Fibroblast of lung (primary cell): Measurements from ENCODE around the gene XRCC4. TPM values are rescaled to one million over a fixed set of nuclear protein-coding genes. Genes with fewer than 3 reads are reported as not detected.

Experiments
- DNase-seq, 2 donors: peaks; one replicate each; pipeline versions ENCODE4 v3.0.0 to v3.0.0-alpha.2; 2010; ENCODE audit warnings: low read depth in 2 of 2
- H2AFZ ChIP-seq: 2 replicates; pipeline ENCODE4 v1.5.1; 2012; ENCODE audit warnings: low read length, control low read depth, inconsistent platforms
- H3K27ac ChIP-seq: 2 replicates; pipeline ENCODE4 v1.5.1; 2011; ENCODE audit warnings: low read length, control low read depth; ENCODE audit not compliant: insufficient read depth
- H3K27me3 ChIP-seq: 2 replicates; pipeline ENCODE4 v1.5.1; 2011; ENCODE audit warnings: mild to moderate bottlenecking, low read length; ENCODE audit not compliant: control insufficient read depth, insufficient read depth
- H3K36me3 ChIP-seq: 2 replicates; pipeline ENCODE4 v1.5.1; 2011; ENCODE audit warnings: low read length; ENCODE audit not compliant: control insufficient read depth, insufficient read depth
- H3K4me1 ChIP-seq: 2 replicates; pipeline ENCODE4 v1.5.1; 2011; ENCODE audit warnings: low read length; ENCODE audit not compliant: control insufficient read depth, insufficient read depth; ENCODE audit errors: extremely low read depth
- H3K4me2 ChIP-seq: 2 replicates; pipeline ENCODE4 v1.5.1; 2011; ENCODE audit warnings: low read length, control low read depth; ENCODE audit not compliant: insufficient read depth; ENCODE audit errors: extremely low read depth
- H3K4me3 ChIP-seq, 4 experiments: fragments of 200-600 bp in 1 of 4; sonication (generic) in 1 of 4; replicated peaks in 1 of 4; 2 replicates each; pipeline ENCODE4 v1.5.1; 2011 to 2016; ENCODE audit warnings: low read length in 4 of 4, low read depth in 3 of 4, mild to moderate bottlenecking in 3 of 4, control low read depth in 2 of 4, inconsistent platforms in 1 of 4, mixed read lengths in 1 of 4; ENCODE audit not compliant: insufficient read depth in 1 of 4; ENCODE audit errors: control extremely low read depth in 1 of 4
- H3K79me2 ChIP-seq: 2 replicates; pipeline ENCODE4 v1.5.1; 2012; ENCODE audit warnings: mild to moderate bottlenecking, low read length, inconsistent platforms; ENCODE audit not compliant: control insufficient read depth, insufficient read depth
- H3K9ac ChIP-seq: 2 replicates; pipeline ENCODE4 v1.5.1; 2011; ENCODE audit warnings: mild to moderate bottlenecking, low read length, control low read depth; ENCODE audit not compliant: insufficient read depth
- H3K9me3 ChIP-seq: 2 replicates; pipeline ENCODE4 v1.5.1; 2012; ENCODE audit warnings: low read depth, low read length; ENCODE audit not compliant: control insufficient read depth, insufficient read depth
- H4K20me1 ChIP-seq: 2 replicates; pipeline ENCODE4 v1.5.1; 2011; ENCODE audit warnings: low read length; ENCODE audit not compliant: control insufficient read depth, insufficient read depth; ENCODE audit errors: extremely low read depth
- EZH2 ChIP-seq: IDR thresholded peaks from 2 replicates; pipeline ENCODE4 v1.5.1; 2012; ENCODE audit warnings: low read length, control low read depth, mild to moderate bottlenecking; ENCODE audit errors: missing control alignments
- polyA plus RNA-seq, 2 donors: library from polyadenylated mRNA; depleted of rRNA in 1 of 2; stranded (reverse) in 1 of 2; unstranded in 1 of 2; fragments of >200 nt; gene quantifications; 2 replicates each; pipeline ENCODE4 v1.2.1, GENCODE V29; 2011 to 2012; ENCODE audit warnings: missing spikeins in 1 of 2
- total RNA-seq: library from RNA; depleted of rRNA; stranded (reverse); fragments of >200 nt; gene quantifications from 2 replicates; pipeline ENCODE4 v1.2.1, GENCODE V29; 2014
- TF ChIP-seq, protein P1 (sequence below), 2 donors: IDR thresholded peaks in 1 of 2; conservative IDR thresholded peaks in 1 of 2; 1 replicate in 1 of 2; 2 replicates in 1 of 2; pipeline ENCODE4 v1.5.1; 2011 to 2012; ENCODE audit warnings: low read length in 2 of 2, control low read depth in 1 of 2, inconsistent platforms in 1 of 2, low read depth in 1 of 2, mild to moderate bottlenecking in 1 of 2

XRCC4 gene
- total and polyA plus RNA-seq, 2 donors (not counting 1 experiment from before 2014, with no cell fraction given) = 7.5 to 7.6 TPM

- H2AFZ ChIP-seq = no peak overlapping the region
- TF ChIP-seq EZH2 = no peak
- TF ChIP-seq, protein P1, sequence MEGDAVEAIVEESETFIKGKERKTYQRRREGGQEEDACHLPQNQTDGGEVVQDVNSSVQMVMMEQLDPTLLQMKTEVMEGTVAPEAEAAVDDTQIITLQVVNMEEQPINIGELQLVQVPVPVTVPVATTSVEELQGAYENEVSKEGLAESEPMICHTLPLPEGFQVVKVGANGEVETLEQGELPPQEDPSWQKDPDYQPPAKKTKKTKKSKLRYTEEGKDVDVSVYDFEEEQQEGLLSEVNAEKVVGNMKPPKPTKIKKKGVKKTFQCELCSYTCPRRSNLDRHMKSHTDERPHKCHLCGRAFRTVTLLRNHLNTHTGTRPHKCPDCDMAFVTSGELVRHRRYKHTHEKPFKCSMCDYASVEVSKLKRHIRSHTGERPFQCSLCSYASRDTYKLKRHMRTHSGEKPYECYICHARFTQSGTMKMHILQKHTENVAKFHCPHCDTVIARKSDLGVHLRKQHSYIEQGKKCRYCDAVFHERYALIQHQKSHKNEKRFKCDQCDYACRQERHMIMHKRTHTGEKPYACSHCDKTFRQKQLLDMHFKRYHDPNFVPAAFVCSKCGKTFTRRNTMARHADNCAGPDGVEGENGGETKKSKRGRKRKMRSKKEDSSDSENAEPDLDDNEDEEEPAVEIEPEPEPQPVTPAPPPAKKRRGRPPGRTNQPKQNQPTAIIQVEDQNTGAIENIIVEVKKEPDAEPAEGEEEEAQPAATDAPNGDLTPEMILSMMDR (conservative IDR thresholded peaks at IDR 0.05 in 1 of 2, IDR thresholded peaks at IDR 0.05 in 1 of 2; ENCODE audit: low read depth in 1 of 2, low read length in 2 of 2) = no peak
- peak in 1 of 2 donors; percentile 45 for DNase-seq
Measured at GRCh38 chr5:83049370-83049885, 27.9 kb upstream of the XRCC4 start.

GRCh38 chr5:83050723-83051340 is 26.5 kb upstream of the XRCC4 start:
- H3K79me2 ChIP-seq = no peaks in the 10 kb centered on the region
- H3K4me3 ChIP-seq = no peak overlapping the region
- no peaks in the 10 kb centered on the region for H3K36me3 ChIP-seq
- no peak overlapping the region for H3K4me2 ChIP-seq
- H3K27me3 ChIP-seq = no peaks in the 10 kb centered on the region
- DNase-seq = no peak
- H3K27ac ChIP-seq = no peak overlapping the region
- H3K4me1 ChIP-seq = no peaks in the 10 kb centered on the region
- no peak overlapping the region for H2AFZ ChIP-seq
- H3K9ac ChIP-seq = no peak overlapping the region
- H3K9me3 ChIP-seq = no peaks in the 10 kb centered on the region
- TF ChIP-seq, protein P1 (conservative IDR thresholded peaks at IDR 0.05 in 1 of 2, IDR thresholded peaks at IDR 0.05 in 1 of 2; ENCODE audit: low read depth in 1 of 2, low read length in 2 of 2) = no peak
- no peak for TF ChIP-seq EZH2
- no peaks in the 10 kb centered on the region for H4K20me1 ChIP-seq

More at GRCh38 chr5:83049370-83049885, 27.9 kb upstream of the XRCC4 start:
- Histone ChIP-seq H4K20me1 (no peaks in the 10 kb centered on the region), H3K4me3 (no peak overlapping the region), H3K4me2 (no peak overlapping the region), H3K4me1 (no peaks in the 10 kb centered on the region), H3K9ac (no peak overlapping the region), H3K27ac (no peak overlapping the region), H3K36me3 (no peaks in the 10 kb centered on the region), H3K27me3 (no peaks in the 10 kb centered on the region), H3K79me2 (no peaks in the 10 kb centered on the region), H3K9me3 (no peaks in the 10 kb centered on the region)

- Histone ChIP-seq H3K4me1 (no peaks in the 10 kb centered on the region), H3K27ac (no peak overlapping the region), H3K4me3 (no peak overlapping the region), H3K9me3 (no peaks in the 10 kb centered on the region), H3K4me2 (no peak overlapping the region), H3K36me3 (no peaks in the 10 kb centered on the region), H2AFZ (no peak overlapping the region), H4K20me1 (no peaks in the 10 kb centered on the region), H3K27me3 (no peaks in the 10 kb centered on the region), H3K79me2 (peaks cover 2% of the 10 kb centered on the region), H3K9ac (no peak overlapping the region)
- DNase-seq = no peak
- TF ChIP-seq EZH2 = no peak
- TF ChIP-seq, protein P1 (conservative IDR thresholded peaks at IDR 0.05 in 1 of 2, IDR thresholded peaks at IDR 0.05 in 1 of 2; ENCODE audit: low read depth in 1 of 2, low read length in 2 of 2) = no peak
Measured at GRCh38 chr5:83055166-83055565, 22.2 kb upstream of the XRCC4 start.
